Measurements from ENCODE around the gene GALR2.
"Not testable (repeated sequence)": the region's sequence is repeated elsewhere in the genome, so short reads cannot be mapped to it uniquely, and the experiment has no call there.

GALR2 gene

DNA sequence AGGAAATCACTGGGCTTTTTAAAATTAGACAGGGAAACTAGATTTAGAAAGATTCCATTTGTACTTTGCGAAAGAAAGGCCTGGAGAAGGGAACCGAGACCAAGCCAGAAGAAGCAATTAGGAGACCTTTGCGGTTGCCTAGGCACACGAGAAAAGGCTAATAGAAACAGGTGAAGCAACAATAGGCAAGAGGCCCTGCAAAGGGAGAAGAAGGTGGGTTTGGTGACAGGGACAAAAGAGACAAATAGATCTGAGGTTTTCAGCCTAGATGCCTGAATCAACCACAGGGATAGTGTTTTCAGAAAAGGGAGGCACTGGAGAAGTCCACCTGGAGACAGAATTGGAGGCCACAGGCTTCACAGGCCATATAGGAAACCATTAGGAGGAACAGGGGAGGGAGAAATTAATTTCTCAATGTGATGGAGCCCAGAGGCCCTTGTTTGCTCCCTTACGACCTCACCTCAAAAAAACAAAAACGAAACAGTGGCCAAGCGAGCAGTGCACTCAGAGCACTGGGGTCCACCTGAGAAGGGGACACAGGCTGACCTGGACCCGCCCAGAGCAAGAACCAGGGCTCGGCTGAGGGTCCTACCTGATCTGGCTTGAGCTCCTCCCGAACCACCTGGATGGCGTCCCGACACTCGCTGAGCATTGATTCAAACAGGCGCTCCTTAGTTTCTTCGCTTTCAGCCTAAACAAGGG is 24.6 kb upstream of the GALR2 start:
- DNase-seq (ENCODE audit: low read depth) = no peak
- H3K4me3 ChIP-seq (ENCODE audit: control insufficient read depth, low read depth, low read length) = no peak overlapping the region
- TF ChIP-seq, protein P1, sequence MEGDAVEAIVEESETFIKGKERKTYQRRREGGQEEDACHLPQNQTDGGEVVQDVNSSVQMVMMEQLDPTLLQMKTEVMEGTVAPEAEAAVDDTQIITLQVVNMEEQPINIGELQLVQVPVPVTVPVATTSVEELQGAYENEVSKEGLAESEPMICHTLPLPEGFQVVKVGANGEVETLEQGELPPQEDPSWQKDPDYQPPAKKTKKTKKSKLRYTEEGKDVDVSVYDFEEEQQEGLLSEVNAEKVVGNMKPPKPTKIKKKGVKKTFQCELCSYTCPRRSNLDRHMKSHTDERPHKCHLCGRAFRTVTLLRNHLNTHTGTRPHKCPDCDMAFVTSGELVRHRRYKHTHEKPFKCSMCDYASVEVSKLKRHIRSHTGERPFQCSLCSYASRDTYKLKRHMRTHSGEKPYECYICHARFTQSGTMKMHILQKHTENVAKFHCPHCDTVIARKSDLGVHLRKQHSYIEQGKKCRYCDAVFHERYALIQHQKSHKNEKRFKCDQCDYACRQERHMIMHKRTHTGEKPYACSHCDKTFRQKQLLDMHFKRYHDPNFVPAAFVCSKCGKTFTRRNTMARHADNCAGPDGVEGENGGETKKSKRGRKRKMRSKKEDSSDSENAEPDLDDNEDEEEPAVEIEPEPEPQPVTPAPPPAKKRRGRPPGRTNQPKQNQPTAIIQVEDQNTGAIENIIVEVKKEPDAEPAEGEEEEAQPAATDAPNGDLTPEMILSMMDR (IDR thresholded peaks at IDR 0.05; ENCODE audit: control insufficient read depth, insufficient read depth, low read depth, low read length, missing control alignments) = no peak

DNA sequence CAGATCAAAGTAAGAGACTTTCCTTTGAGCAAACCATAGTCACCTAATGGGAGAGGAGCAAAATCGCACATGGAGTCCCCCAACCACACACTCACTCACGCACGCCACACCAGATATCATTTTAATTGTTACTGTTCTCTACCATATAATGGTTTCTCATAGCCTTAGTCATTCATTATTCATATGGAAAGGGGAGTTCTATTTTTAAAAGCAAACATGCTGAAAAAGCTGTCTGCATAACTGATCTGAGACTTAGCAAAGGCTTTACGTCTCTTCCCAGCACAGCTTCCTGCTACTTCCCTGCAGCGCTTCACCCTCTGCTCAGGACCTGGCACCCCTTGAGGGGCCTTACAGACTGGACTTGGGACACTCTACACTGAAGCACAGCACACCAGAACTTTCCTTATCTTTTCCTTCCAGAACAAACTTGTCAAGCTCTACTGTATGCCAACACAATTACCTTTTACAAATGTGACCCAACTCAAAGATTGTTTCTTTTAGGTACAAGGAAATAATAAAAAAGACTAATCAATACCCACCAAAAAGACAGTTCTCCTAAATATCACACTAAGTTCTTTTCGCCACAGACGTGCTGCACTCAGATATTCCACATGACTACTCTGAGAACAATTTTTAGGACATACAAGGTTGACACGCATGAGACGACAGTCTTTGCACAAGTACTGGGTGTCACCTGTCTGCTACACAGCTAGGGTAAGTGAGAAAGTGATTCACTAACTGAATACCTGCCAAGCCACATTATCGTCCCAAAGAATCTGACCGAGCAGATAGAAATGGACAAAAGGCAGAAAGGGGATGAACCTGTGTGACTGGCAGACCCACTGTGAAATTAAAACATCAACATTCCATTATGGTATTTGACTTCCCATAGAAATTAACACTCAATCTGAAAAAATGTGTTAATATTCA is 23.8 kb upstream of the GALR2 start:
- TF ChIP-seq, protein P1 (IDR thresholded peaks at IDR 0.05; ENCODE audit: control insufficient read depth, insufficient read depth, low read depth, low read length, missing control alignments) = no peak
- no peak overlapping the region for H3K4me3 ChIP-seq (ENCODE audit: control insufficient read depth, low read depth, low read length)
- DNase-seq (ENCODE audit: low read depth) = no peak

DNA sequence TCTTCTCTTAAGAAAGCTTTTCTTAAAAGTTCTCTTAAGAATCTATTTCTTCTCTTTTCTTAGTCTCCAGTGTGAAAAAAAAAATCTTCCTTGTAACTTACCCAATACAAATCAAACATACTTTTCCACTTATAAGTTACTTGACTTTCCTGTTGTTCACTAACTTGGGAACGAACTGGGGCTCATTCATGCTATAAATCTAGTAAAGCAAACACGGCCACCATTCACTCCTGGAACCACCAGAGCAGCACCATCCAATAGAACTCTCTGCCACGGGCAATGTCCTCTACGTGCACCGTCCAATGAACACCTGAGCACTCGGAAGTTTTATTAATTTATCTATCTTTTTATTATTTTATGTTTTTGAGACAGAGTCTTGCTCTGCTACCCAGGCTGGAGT is 23.0 kb upstream of the GALR2 start:
- TF ChIP-seq, protein P1 (IDR thresholded peaks at IDR 0.05; ENCODE audit: control insufficient read depth, insufficient read depth, low read depth, low read length, missing control alignments) = no peak
- no peak overlapping the region for H3K4me3 ChIP-seq (ENCODE audit: control insufficient read depth, low read depth, low read length)
- DNase-seq (ENCODE audit: low read depth) = no peak

DNA sequence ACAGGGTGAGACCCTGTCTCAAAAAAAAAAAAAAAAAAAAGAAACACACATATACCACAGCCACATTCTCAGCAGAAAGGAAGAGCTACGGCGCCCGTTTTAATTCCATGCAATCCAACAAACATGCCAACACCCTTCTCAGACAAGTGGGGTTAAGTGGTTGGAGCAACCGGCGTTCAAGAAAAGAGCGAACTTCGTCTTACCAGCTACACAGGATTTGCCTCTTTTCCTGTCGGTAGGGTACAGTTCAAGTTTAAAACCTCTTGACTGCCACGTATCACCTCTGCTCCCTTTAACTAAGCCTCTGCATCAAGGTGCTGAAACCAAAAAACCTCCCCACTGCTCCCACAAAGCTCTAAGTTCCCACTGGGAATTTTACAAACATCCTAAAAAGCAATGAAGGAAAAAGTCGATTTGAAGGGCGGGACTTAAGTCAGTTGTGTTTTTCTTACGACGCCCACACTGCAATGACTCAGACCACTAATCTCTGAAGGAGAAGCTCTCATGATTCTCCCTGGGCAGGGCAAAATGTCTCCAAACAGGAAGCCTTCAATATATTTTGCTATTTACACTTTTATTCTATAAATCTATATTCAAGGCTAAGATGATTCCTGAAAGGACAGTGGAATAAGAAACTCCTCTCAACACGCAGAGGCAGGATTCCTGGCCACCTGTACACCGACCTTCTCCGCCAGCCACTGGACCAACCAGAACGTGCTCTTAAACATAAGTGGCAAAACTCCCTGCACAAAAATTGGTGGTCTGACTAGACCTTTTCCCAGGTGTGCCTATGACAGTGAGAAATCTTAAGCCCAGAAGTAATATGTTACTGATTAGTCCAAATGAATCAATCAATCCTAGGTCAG is 21.1 kb upstream of the GALR2 start:
- no peak for DNase-seq (ENCODE audit: low read depth)
- no peak overlapping the region for H3K4me3 ChIP-seq (ENCODE audit: control insufficient read depth, low read depth, low read length)
- TF ChIP-seq, protein P1 (IDR thresholded peaks at IDR 0.05; ENCODE audit: control insufficient read depth, insufficient read depth, low read depth, low read length, missing control alignments) = no peak

DNA sequence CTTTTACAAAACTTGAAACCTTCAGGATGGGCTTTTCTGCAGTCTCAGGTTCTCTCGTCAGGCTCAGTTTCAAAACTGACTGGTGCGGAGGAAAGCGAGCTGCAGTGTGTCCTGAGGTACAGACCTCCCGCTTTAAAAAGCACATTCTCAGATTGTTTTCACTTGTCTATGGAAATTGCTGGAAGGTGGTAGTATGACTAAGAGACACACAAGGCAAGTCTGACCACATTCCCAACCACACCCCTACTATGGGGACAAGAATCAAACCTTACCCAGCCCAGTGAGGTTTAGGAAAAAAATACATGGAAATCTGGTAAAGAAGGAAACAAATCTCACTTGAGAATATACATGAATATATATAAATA is 20.5 kb upstream of the GALR2 start:
- DNase-seq (ENCODE audit: low read depth) = no peak
- no peak overlapping the region for H3K4me3 ChIP-seq (ENCODE audit: control insufficient read depth, low read depth, low read length)
- TF ChIP-seq, protein P1 (IDR thresholded peaks at IDR 0.05; ENCODE audit: control insufficient read depth, insufficient read depth, low read depth, low read length, missing control alignments) = no peak

DNA sequence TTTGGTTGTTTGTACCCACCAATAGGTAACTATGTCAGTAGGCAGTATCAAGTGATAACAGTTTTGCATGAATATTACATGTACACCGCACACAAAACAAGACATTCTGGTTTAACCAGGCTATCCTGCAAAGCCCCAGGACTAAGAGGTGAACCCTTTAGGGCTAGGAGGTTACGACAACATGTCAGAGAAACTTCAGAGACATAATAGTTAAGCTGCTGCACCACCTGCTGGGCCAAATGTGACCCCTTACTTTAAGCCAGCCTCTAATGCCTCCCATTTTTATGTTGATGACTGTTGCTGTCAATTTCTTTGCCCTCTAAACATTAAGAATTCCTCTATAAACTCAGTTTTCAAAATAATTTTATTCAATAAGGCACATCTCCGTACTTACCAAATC is 17.7 kb upstream of the GALR2 start:
- TF ChIP-seq, protein P1 (IDR thresholded peaks at IDR 0.05; ENCODE audit: control insufficient read depth, insufficient read depth, low read depth, low read length, missing control alignments) = no peak
- no peak for DNase-seq (ENCODE audit: low read depth)
- H3K4me3 ChIP-seq (ENCODE audit: control insufficient read depth, low read depth, low read length) = no peak overlapping the region

DNA sequence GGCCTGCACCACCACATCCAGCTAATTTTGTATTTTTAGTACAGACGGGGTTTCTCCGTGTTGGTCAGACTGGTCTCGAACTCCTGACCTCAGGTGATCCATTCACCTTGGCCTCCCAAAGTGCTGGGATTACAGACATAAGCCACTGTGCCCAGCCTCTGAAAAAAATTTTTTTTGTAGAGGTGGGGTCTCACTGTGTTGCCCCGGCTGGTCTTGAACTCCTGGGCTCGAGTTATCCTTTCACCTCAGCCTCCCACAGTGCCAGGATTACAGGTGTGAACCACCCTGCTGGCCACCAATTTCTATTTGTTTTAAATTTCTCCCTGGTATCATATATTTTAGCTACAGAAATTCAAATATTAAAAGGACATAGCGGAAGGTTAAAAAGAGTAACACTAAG is 16.3 kb upstream of the GALR2 start:
- not testable (repeated sequence) for H3K4me3 ChIP-seq (ENCODE audit: control insufficient read depth, low read depth, low read length); DNase-seq (ENCODE audit: low read depth)

Data from AG09309 (cell line).